WTC11 (cell line): ENCODE data around the gene PIK3C3. TPM values are rescaled to one million over a fixed set of nuclear protein-coding genes. Genes with fewer than 3 reads are reported as not detected.

Experiments used
- ATAC-seq: fragments of 200-7000 bp; cut with Tn5 transposase; 2 replicates; pipeline ENCODE4 v1.10.0; 2021; ENCODE audit warnings: mild to moderate bottlenecking, moderate library complexity
- CTCF ChIA-PET: fragments of 300-600 bp; sonication (Branson Sonifier 250); formaldehyde crosslinking; loops from one replicate; lab custom pipeline; 2021; ENCODE audit warnings: antibody characterized with exemption; lab: Charles Lee
- POLR2A ChIA-PET: fragments of 350-600 bp; sonication (Branson Sonifier 250); formaldehyde crosslinking; loops from one replicate; lab custom pipeline; 2021; ENCODE audit warnings: antibody characterized with exemption; lab: Charles Lee
- DNase-seq: peaks from one replicate; pipeline ENCODE4 v3.0.0; 2021; ENCODE audit warnings: low spot score
- H3K27ac Mint-ChIP-seq: 2 replicates; pipeline ENCODE4 v1.8.0; 2021; ENCODE audit warnings: mixed read lengths
- H3K27me3 Mint-ChIP-seq: 2 replicates; pipeline ENCODE4 v1.8.0; 2021; ENCODE audit warnings: low read depth, mild to moderate bottlenecking, moderate library complexity, mixed read lengths
- H3K36me3 Mint-ChIP-seq: 2 replicates; pipeline ENCODE4 v1.8.0; 2021; ENCODE audit warnings: mixed read lengths
- H3K4me1 Mint-ChIP-seq: 2 replicates; pipeline ENCODE4 v1.8.0; 2022; ENCODE audit warnings: mixed read lengths
- H3K4me3 Mint-ChIP-seq: 2 replicates; pipeline ENCODE4 v1.8.0; 2021; ENCODE audit warnings: mild to moderate bottlenecking, moderate library complexity, mixed read lengths
- H3K9me3 Mint-ChIP-seq: 2 replicates; pipeline ENCODE4 v1.8.0; 2021; ENCODE audit warnings: mixed read lengths
- ATF1 ChIP-seq: sonication (generic); formaldehyde crosslinking; IDR thresholded peaks from 2 replicates; pipeline ENCODE4 v1.8.1; 2023; ENCODE audit warnings: mild to moderate bottlenecking, moderate library complexity, missing genetic modification reagents
- CREB1 ChIP-seq: sonication (generic); formaldehyde crosslinking; IDR thresholded peaks from 2 replicates; pipeline ENCODE4 v1.8.0; 2023; ENCODE audit warnings: mild to moderate bottlenecking, missing genetic modification reagents
- FOXP1 ChIP-seq: sonication (generic); formaldehyde crosslinking; IDR thresholded peaks from 2 replicates; pipeline ENCODE4 v1.8.0; 2022; ENCODE audit warnings: missing genetic modification reagents, mild to moderate bottlenecking, moderate library complexity, borderline replicate concordance
- GABPB1 ChIP-seq: sonication (generic); formaldehyde crosslinking; IDR thresholded peaks from 2 replicates; pipeline ENCODE4 v1.8.1; 2023; ENCODE audit warnings: mild to moderate bottlenecking, missing genetic modification reagents
- IRF2 ChIP-seq: sonication (generic); formaldehyde crosslinking; IDR thresholded peaks from 2 replicates; pipeline ENCODE4 v1.8.0; 2022; ENCODE audit warnings: low read depth, missing genetic modification reagents, borderline replicate concordance
- MYBL2 ChIP-seq: sonication (generic); formaldehyde crosslinking; IDR thresholded peaks from 2 replicates; pipeline ENCODE4 v1.8.1; 2023; ENCODE audit warnings: mild to moderate bottlenecking, moderate library complexity, missing genetic modification reagents
- OVOL2 ChIP-seq: fragments of 250-450 bp; sonication (Bioruptor Pico); IDR thresholded peaks from 2 replicates; pipeline ENCODE4 v1.9.0; 2021; ENCODE audit warnings: mild to moderate bottlenecking, borderline replicate concordance
- SOX15 ChIP-seq: fragments of 250-450 bp; sonication (Bioruptor Pico); IDR thresholded peaks from 2 replicates; pipeline ENCODE4 v1.9.0; 2021; ENCODE audit warnings: mild to moderate bottlenecking
- TEAD1 ChIP-seq: sonication (generic); formaldehyde crosslinking; IDR thresholded peaks from 2 replicates; pipeline ENCODE4 v1.8.0; 2022; ENCODE audit warnings: mild to moderate bottlenecking, missing genetic modification reagents
- ZNF138 ChIP-seq: sonication (generic); formaldehyde crosslinking; conservative IDR thresholded peaks from 2 replicates; pipeline ENCODE4 v1.8.1; 2022; ENCODE audit warnings: mild to moderate bottlenecking, moderate library complexity, missing genetic modification reagents
- ZNF396 ChIP-seq: fragments of 250-450 bp; sonication (Bioruptor Pico); IDR thresholded peaks from 2 replicates; pipeline ENCODE4 v1.8.0; 2021; ENCODE audit warnings: mild to moderate bottlenecking, moderate library complexity, borderline replicate concordance
- ZNF423 ChIP-seq: fragments of 250-450 bp; sonication (Bioruptor Pico); IDR thresholded peaks from 2 replicates; pipeline ENCODE4 v2.1.2; 2022; ENCODE audit warnings: mild to moderate bottlenecking, moderate library complexity
- total RNA-seq: library from RNA; stranded (reverse); gene quantifications from 3 replicates; pipeline ENCODE4 v1.2.3, GENCODE V29; 2021
- TF ChIP-seq, protein P1 (sequence below): fragments of 250-450 bp; sonication (Bioruptor Pico); IDR thresholded peaks from 2 replicates; pipeline ENCODE4 v1.9.0; 2021; ENCODE audit warnings: mild to moderate bottlenecking
- TF ChIP-seq, protein P2 (sequence below): sonication (generic); formaldehyde crosslinking; conservative IDR thresholded peaks from 2 replicates; pipeline ENCODE4 v1.8.1; 2022; ENCODE audit warnings: mild to moderate bottlenecking, missing genetic modification reagents
- TF ChIP-seq, protein P3 (sequence below): sonication (generic); formaldehyde crosslinking; IDR thresholded peaks from 2 replicates; pipeline ENCODE4 v1.8.1; 2023; ENCODE audit warnings: mild to moderate bottlenecking, missing genetic modification reagents, moderate library complexity
- TF ChIP-seq, protein P4 (sequence below): sonication (generic); formaldehyde crosslinking; IDR thresholded peaks from 2 replicates; pipeline ENCODE4 v1.8.0; 2022; ENCODE audit warnings: mild to moderate bottlenecking, missing genetic modification reagents
- TF ChIP-seq, protein P5 (sequence below): fragments of 250-450 bp; sonication (Bioruptor Pico); IDR thresholded peaks from 2 replicates; pipeline ENCODE4 v1.9.0; 2021; ENCODE audit warnings: mild to moderate bottlenecking, borderline replicate concordance
- TF ChIP-seq, protein P6 (sequence below): fragments of 250-450 bp; sonication (Bioruptor Pico); conservative IDR thresholded peaks from 2 replicates; pipeline ENCODE4 v1.9.0; 2021; ENCODE audit warnings: mild to moderate bottlenecking
- TF ChIP-seq, protein P7 (sequence below): fragments of 250-450 bp; sonication (Bioruptor Pico); IDR thresholded peaks from 2 replicates; pipeline ENCODE4 v1.9.0; 2021; ENCODE audit warnings: moderate library complexity, mild to moderate bottlenecking, inconsistent platforms, borderline replicate concordance

PIK3C3 gene
- total RNA-seq, 1 experiment from 2014 or later, result 40.4 TPM

DNA sequence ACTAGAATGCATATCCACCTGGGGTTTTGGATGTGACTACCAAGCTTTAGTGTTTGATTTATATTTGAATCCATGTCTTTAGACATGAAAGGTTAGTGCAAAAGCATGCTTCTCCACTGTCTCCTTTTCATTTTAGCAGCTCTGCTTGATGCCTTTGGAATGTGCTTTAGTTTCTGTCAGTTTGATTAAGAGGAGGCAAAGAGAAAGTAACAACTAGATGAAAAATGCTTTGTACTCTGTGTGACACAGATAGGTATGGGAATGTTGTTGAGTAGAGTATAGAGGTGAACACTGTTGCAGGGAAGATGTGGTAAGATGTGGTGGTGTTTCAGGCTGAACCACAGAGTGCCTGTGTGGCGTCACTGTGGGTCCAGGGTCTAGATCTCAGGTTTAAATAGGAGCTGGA is 19.8 kb downstream of the PIK3C3 start:
- H3K4me1 Mint-ChIP-seq, result no peaks in the 10 kb centered on the region
- DNase-seq, result no peak
- ChIA-PET POLR2A (no interaction called here), CTCF (no interaction called here)
- peak overlapping the region; percentile 13 for H3K27ac Mint-ChIP-seq
- peaks cover 3% of the 10 kb centered on the region; the same call in 1 of the 2 replicates for H3K36me3 Mint-ChIP-seq
- H3K4me3 Mint-ChIP-seq, result no peak overlapping the region
- no peaks in the 10 kb centered on the region for H3K9me3 Mint-ChIP-seq
- TF ChIP-seq, protein P1, sequence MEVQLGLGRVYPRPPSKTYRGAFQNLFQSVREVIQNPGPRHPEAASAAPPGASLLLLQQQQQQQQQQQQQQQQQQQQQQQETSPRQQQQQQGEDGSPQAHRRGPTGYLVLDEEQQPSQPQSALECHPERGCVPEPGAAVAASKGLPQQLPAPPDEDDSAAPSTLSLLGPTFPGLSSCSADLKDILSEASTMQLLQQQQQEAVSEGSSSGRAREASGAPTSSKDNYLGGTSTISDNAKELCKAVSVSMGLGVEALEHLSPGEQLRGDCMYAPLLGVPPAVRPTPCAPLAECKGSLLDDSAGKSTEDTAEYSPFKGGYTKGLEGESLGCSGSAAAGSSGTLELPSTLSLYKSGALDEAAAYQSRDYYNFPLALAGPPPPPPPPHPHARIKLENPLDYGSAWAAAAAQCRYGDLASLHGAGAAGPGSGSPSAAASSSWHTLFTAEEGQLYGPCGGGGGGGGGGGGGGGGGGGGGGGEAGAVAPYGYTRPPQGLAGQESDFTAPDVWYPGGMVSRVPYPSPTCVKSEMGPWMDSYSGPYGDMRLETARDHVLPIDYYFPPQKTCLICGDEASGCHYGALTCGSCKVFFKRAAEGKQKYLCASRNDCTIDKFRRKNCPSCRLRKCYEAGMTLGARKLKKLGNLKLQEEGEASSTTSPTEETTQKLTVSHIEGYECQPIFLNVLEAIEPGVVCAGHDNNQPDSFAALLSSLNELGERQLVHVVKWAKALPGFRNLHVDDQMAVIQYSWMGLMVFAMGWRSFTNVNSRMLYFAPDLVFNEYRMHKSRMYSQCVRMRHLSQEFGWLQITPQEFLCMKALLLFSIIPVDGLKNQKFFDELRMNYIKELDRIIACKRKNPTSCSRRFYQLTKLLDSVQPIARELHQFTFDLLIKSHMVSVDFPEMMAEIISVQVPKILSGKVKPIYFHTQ (CRISPR knock-in tag), result no peak
- TF ChIP-seq OVOL2 (CRISPR knock-in tag) (no peak), GABPB1 (no peak), ATF1 (CRISPR knock-in tag) (no peak), IRF2 (CRISPR knock-in tag) (no peak), ZNF396 (CRISPR knock-in tag) (no peak), ZNF423 (CRISPR knock-in tag) (no peak), MYBL2 (CRISPR knock-in tag) (no peak)
- TF ChIP-seq, protein P2, sequence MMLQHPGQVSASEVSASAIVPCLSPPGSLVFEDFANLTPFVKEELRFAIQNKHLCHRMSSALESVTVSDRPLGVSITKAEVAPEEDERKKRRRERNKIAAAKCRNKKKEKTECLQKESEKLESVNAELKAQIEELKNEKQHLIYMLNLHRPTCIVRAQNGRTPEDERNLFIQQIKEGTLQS (CRISPR knock-in tag), result no peak
- TF ChIP-seq, protein P3, sequence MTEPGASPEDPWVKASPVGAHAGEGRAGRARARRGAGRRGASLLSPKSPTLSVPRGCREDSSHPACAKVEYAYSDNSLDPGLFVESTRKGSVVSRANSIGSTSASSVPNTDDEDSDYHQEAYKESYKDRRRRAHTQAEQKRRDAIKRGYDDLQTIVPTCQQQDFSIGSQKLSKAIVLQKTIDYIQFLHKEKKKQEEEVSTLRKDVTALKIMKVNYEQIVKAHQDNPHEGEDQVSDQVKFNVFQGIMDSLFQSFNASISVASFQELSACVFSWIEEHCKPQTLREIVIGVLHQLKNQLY (CRISPR knock-in tag), result no peak
- TF ChIP-seq, protein P4, sequence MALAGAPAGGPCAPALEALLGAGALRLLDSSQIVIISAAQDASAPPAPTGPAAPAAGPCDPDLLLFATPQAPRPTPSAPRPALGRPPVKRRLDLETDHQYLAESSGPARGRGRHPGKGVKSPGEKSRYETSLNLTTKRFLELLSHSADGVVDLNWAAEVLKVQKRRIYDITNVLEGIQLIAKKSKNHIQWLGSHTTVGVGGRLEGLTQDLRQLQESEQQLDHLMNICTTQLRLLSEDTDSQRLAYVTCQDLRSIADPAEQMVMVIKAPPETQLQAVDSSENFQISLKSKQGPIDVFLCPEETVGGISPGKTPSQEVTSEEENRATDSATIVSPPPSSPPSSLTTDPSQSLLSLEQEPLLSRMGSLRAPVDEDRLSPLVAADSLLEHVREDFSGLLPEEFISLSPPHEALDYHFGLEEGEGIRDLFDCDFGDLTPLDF (CRISPR knock-in tag), result no peak
- H3K27me3 Mint-ChIP-seq, result no peaks in the 10 kb centered on the region
- no peak for ATAC-seq

DNA sequence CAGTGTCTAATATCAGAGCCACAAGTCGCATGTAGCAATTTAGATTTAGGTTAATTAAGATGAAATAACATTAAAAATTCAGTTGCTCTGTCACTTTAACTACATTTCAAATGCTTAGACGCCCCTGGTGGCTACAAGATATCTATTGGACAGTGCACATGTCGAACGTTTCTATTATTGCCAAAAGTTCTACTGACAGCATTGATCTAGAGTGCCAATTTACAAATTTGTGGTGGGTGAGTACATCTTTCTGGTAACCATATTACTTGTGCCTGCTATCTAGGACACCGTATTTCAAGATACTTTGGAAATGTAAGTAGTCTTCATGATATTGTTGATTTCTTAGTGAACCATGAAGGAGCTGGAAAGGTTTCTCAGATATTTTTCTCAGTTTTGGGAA is 20.2 kb downstream of the PIK3C3 start:
- ChIA-PET POLR2A (no interaction called here), CTCF (no interaction called here)
- TF ChIP-seq, protein P5, sequence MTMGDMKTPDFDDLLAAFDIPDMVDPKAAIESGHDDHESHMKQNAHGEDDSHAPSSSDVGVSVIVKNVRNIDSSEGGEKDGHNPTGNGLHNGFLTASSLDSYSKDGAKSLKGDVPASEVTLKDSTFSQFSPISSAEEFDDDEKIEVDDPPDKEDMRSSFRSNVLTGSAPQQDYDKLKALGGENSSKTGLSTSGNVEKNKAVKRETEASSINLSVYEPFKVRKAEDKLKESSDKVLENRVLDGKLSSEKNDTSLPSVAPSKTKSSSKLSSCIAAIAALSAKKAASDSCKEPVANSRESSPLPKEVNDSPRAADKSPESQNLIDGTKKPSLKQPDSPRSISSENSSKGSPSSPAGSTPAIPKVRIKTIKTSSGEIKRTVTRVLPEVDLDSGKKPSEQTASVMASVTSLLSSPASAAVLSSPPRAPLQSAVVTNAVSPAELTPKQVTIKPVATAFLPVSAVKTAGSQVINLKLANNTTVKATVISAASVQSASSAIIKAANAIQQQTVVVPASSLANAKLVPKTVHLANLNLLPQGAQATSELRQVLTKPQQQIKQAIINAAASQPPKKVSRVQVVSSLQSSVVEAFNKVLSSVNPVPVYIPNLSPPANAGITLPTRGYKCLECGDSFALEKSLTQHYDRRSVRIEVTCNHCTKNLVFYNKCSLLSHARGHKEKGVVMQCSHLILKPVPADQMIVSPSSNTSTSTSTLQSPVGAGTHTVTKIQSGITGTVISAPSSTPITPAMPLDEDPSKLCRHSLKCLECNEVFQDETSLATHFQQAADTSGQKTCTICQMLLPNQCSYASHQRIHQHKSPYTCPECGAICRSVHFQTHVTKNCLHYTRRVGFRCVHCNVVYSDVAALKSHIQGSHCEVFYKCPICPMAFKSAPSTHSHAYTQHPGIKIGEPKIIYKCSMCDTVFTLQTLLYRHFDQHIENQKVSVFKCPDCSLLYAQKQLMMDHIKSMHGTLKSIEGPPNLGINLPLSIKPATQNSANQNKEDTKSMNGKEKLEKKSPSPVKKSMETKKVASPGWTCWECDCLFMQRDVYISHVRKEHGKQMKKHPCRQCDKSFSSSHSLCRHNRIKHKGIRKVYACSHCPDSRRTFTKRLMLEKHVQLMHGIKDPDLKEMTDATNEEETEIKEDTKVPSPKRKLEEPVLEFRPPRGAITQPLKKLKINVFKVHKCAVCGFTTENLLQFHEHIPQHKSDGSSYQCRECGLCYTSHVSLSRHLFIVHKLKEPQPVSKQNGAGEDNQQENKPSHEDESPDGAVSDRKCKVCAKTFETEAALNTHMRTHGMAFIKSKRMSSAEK, result no peak
- TF ChIP-seq TEAD1 (CRISPR knock-in tag) (no peak), SOX15 (CRISPR knock-in tag) (no peak), ZNF138 (CRISPR knock-in tag) (no peak), FOXP1 (CRISPR knock-in tag) (no peak), CREB1 (CRISPR knock-in tag) (no peak)
- TF ChIP-seq, protein P6, sequence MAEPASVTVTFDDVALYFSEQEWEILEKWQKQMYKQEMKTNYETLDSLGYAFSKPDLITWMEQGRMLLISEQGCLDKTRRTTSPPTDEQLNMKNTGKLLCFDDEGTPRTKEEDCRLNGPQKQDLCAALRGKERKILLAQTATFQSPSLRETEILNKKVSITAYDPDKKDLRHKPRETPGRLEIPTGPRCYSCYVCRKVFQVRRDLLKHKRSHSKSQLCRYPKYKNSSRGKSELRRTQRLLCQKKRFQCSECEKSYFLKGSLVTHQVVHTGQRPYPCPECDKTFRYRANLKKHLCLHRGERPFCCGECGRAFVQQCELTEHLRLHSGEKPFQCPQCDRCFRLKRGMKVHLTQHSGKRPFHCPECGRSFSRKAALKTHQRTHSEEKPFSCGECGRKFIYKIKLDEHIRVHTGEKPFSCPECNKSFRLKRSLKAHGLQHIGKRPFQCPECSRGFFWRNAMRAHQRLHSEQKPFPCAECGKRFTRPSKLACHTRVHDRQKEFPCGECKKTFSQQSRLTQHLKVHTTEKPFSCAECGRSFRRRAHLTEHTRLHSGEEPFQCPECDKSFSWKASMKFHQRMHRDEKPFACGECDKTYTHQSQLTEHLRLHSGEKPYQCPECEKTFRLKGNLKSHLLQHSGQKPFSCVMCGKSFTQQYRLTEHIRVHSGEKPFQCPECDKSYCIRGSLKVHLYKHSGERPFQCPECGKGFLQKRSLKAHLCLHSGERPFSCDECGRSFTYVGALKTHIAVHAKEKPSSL (CRISPR knock-in tag), result no peak
- TF ChIP-seq, protein P2 (CRISPR knock-in tag), result no peak
- TF ChIP-seq, protein P7, sequence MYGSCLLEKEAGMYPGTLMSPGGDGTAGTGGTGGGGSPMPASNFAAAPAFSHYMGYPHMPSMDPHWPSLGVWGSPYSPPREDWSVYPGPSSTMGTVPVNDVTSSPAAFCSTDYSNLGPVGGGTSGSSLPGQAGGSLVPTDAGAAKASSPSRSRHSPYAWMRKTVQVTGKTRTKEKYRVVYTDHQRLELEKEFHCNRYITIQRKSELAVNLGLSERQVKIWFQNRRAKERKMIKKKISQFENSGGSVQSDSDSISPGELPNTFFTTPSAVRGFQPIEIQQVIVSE (CRISPR knock-in tag), result no peak
- H3K27me3 Mint-ChIP-seq, result no peaks in the 10 kb centered on the region
- peaks cover 3% of the 10 kb centered on the region; the same call in 1 of the 2 replicates for H3K36me3 Mint-ChIP-seq
- DNase-seq, result no peak
- H3K4me1 Mint-ChIP-seq, result no peaks in the 10 kb centered on the region
- H3K27ac Mint-ChIP-seq, result no peak overlapping the region
- no peaks in the 10 kb centered on the region for H3K9me3 Mint-ChIP-seq
- H3K4me3 Mint-ChIP-seq, result no peak overlapping the region
- ATAC-seq, result no peak
